IPS DF 6.9 (cell line): ENCODE results near the gene STAM.

Experiments used
- DNase-seq: peaks from one replicate; pipeline ENCODE4 v3.0.0-alpha.2; 2013; ENCODE audit warnings: low read depth, low spot score
- H3K27ac ChIP-seq: one replicate; pipeline ENCODE4 v1.5.1; 2013; ENCODE audit warnings: low read length, control low read depth
- H3K27me3 ChIP-seq: 2 replicates; pipeline ENCODE4 v1.6.1; 2013; ENCODE audit warnings: mild to moderate bottlenecking, low read length; ENCODE audit not compliant: control insufficient read depth, insufficient read depth
- H3K36me3 ChIP-seq: 2 replicates; pipeline ENCODE4 v1.6.1; 2013; ENCODE audit warnings: low read length; ENCODE audit not compliant: control insufficient read depth, insufficient read depth
- H3K4me1 ChIP-seq: 2 replicates; pipeline ENCODE4 v1.6.1; 2013; ENCODE audit warnings: low read length; ENCODE audit not compliant: control insufficient read depth, insufficient read depth
- H3K4me3 ChIP-seq: 2 replicates; pipeline ENCODE4 v1.5.1; 2013; ENCODE audit warnings: mild to moderate bottlenecking, low read length
- H3K9me3 ChIP-seq: 2 replicates; pipeline ENCODE4 v1.6.1; 2013; ENCODE audit warnings: low read length, inconsistent platforms; ENCODE audit not compliant: control insufficient read depth, insufficient read depth
- WGBS: extraction: QIAGEN DNeasy Blood & Tissue Kit; methylation state at CpG from one replicate; pipeline ENCODE4 v1.1.7; 2013; ENCODE audit warnings: mixed read lengths, missing lambda C conversion rate; ENCODE audit not compliant: insufficient read length, insufficient coverage; 5-methylcytosine and 5-hydroxymethylcytosine counted together

STAM gene

GRCh38 chr10:17645621-17646345 lies 1.8 kb downstream of the STAM start:
- no peak overlapping the region for H3K27ac ChIP-seq
- no peaks in the 10 kb centered on the region for H3K9me3 ChIP-seq
- H3K4me3 ChIP-seq, result no peak overlapping the region
- no CpG with 5 or more reads among the region's 6 CpGs for WGBS
- no peaks in the 10 kb centered on the region for H3K27me3 ChIP-seq
- no peaks in the 10 kb centered on the region for H3K36me3 ChIP-seq
- DNase-seq, result no peak
- no peaks in the 10 kb centered on the region for H3K4me1 ChIP-seq

GRCh38 chr10:17647326-17647725 lies 3.4 kb downstream of the STAM start:
- Histone ChIP-seq H3K27ac (no peak overlapping the region), H3K4me1 (no peaks in the 10 kb centered on the region), H3K36me3 (no peaks in the 10 kb centered on the region), H3K4me3 (no peak overlapping the region), H3K27me3 (no peaks in the 10 kb centered on the region), H3K9me3 (no peaks in the 10 kb centered on the region)
- DNase-seq, result no peak
- no CpG with 5 or more reads among the region's 3 CpGs for WGBS

- no peaks in the 10 kb centered on the region for H3K36me3 ChIP-seq
- no peaks in the 10 kb centered on the region for H3K27me3 ChIP-seq
- H3K4me3 ChIP-seq, result no peak overlapping the region
- H3K27ac ChIP-seq, result no peak overlapping the region
- no peaks in the 10 kb centered on the region for H3K9me3 ChIP-seq
- no peak for DNase-seq
- H3K4me1 ChIP-seq, result no peaks in the 10 kb centered on the region
- no CpG with 5 or more reads among the region's 10 CpGs for WGBS
Measured at GRCh38 chr10:17648243-17649035, 4.5 kb downstream of the STAM start.

- DNase-seq, result no peak
- Histone ChIP-seq H3K4me3 (no peak overlapping the region), H3K4me1 (no peaks in the 10 kb centered on the region), H3K27me3 (no peaks in the 10 kb centered on the region), H3K27ac (no peak overlapping the region), H3K36me3 (no peaks in the 10 kb centered on the region), H3K9me3 (no peaks in the 10 kb centered on the region)
- no CpG with 5 or more reads among the region's 4 CpGs for WGBS
Measured at GRCh38 chr10:17649052-17649451, 5.1 kb downstream of the STAM start.

GRCh38 chr10:17649836-17650235 lies 5.9 kb downstream of the STAM start:
- H3K4me1 ChIP-seq, result no peaks in the 10 kb centered on the region
- WGBS, result no CpG with 5 or more reads among the region's 2 CpGs
- H3K27me3 ChIP-seq, result no peaks in the 10 kb centered on the region
- H3K27ac ChIP-seq, result no peak overlapping the region
- DNase-seq, result no peak
- no peaks in the 10 kb centered on the region for H3K36me3 ChIP-seq
- H3K9me3 ChIP-seq, result no peaks in the 10 kb centered on the region
- H3K4me3 ChIP-seq, result no peak overlapping the region

GRCh38 chr10:17650416-17650815 lies 6.5 kb downstream of the STAM start:
- H3K36me3 ChIP-seq, result no peaks in the 10 kb centered on the region
- no CpG with 5 or more reads among the region's 8 CpGs for WGBS
- no peaks in the 10 kb centered on the region for H3K4me1 ChIP-seq
- H3K27ac ChIP-seq, result no peak overlapping the region
- no peak for DNase-seq
- no peak overlapping the region for H3K4me3 ChIP-seq
- no peaks in the 10 kb centered on the region for H3K27me3 ChIP-seq
- H3K9me3 ChIP-seq, result no peaks in the 10 kb centered on the region

GRCh38 chr10:17651896-17652295 lies 7.9 kb downstream of the STAM start:
- H3K36me3 ChIP-seq, result no peaks in the 10 kb centered on the region
- no peak for DNase-seq
- no peak overlapping the region for H3K4me3 ChIP-seq
- no peaks in the 10 kb centered on the region for H3K27me3 ChIP-seq
- no peaks in the 10 kb centered on the region for H3K4me1 ChIP-seq
- H3K27ac ChIP-seq, result no peak overlapping the region
- H3K9me3 ChIP-seq, result no peaks in the 10 kb centered on the region

- no peak for DNase-seq
- H3K27me3 ChIP-seq, result no peaks in the 10 kb centered on the region
- no peaks in the 10 kb centered on the region for H3K4me1 ChIP-seq
- H3K36me3 ChIP-seq, result no peaks in the 10 kb centered on the region
- H3K27ac ChIP-seq, result no peak overlapping the region
- H3K9me3 ChIP-seq, result no peaks in the 10 kb centered on the region
- H3K4me3 ChIP-seq, result no peak overlapping the region
Measured at GRCh38 chr10:17652585-17652984, 8.6 kb downstream of the STAM start.

GRCh38 chr10:17655009-17655408 lies 11.1 kb downstream of the STAM start:
- Histone ChIP-seq H3K27me3 (no peaks in the 10 kb centered on the region), H3K4me1 (no peaks in the 10 kb centered on the region)
- no CpG with 5 or more reads among the region's 3 CpGs for WGBS

GRCh38 chr10:17655567-17656146 lies 11.7 kb downstream of the STAM start:
- no peak for DNase-seq
- no peak overlapping the region for H3K27ac ChIP-seq
- H3K4me1 ChIP-seq, result no peaks in the 10 kb centered on the region
- no peaks in the 10 kb centered on the region for H3K36me3 ChIP-seq
- no peaks in the 10 kb centered on the region for H3K9me3 ChIP-seq
- H3K27me3 ChIP-seq, result no peaks in the 10 kb centered on the region
- no peak overlapping the region for H3K4me3 ChIP-seq
- no CpG with 5 or more reads among the region's 5 CpGs for WGBS

More at GRCh38 chr10:17655009-17655408, 11.1 kb downstream of the STAM start:
- Histone ChIP-seq H3K4me3 (no peak overlapping the region), H3K27ac (no peak overlapping the region), H3K36me3 (no peaks in the 10 kb centered on the region), H3K9me3 (no peaks in the 10 kb centered on the region)
- DNase-seq, result no peak
